ENCODE measurements around the gene GPR6.

DNA sequence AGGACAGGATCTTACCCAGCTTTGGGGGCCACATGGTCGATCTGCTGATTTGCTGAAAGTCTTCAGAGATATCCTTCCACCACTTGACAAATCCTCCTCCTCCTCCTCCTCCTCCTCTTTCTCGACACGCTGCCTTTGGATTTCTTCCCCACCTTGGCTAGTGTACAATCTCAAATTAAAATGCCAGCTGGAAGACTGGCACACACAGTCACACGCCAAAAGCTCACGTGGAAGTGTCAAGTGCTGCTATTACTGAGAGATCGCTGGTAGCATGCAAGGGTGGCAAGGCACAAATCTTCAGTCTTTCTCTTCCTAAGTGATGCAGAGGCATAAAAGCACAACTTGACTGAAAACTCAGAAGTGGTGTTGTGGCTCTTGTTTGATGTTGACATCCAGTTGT lies 35.3 kb downstream of the GPR6 start:
- TF ChIP-seq, protein P1, sequence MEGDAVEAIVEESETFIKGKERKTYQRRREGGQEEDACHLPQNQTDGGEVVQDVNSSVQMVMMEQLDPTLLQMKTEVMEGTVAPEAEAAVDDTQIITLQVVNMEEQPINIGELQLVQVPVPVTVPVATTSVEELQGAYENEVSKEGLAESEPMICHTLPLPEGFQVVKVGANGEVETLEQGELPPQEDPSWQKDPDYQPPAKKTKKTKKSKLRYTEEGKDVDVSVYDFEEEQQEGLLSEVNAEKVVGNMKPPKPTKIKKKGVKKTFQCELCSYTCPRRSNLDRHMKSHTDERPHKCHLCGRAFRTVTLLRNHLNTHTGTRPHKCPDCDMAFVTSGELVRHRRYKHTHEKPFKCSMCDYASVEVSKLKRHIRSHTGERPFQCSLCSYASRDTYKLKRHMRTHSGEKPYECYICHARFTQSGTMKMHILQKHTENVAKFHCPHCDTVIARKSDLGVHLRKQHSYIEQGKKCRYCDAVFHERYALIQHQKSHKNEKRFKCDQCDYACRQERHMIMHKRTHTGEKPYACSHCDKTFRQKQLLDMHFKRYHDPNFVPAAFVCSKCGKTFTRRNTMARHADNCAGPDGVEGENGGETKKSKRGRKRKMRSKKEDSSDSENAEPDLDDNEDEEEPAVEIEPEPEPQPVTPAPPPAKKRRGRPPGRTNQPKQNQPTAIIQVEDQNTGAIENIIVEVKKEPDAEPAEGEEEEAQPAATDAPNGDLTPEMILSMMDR (IDR thresholded peaks at IDR 0.05) = no peak
- no peak for TF ChIP-seq POLR2A (IDR thresholded peaks at IDR 0.05)

Data from body of pancreas (tissue), 4 donors.